ENCODE measurements around the gene JAG1.

DNA sequence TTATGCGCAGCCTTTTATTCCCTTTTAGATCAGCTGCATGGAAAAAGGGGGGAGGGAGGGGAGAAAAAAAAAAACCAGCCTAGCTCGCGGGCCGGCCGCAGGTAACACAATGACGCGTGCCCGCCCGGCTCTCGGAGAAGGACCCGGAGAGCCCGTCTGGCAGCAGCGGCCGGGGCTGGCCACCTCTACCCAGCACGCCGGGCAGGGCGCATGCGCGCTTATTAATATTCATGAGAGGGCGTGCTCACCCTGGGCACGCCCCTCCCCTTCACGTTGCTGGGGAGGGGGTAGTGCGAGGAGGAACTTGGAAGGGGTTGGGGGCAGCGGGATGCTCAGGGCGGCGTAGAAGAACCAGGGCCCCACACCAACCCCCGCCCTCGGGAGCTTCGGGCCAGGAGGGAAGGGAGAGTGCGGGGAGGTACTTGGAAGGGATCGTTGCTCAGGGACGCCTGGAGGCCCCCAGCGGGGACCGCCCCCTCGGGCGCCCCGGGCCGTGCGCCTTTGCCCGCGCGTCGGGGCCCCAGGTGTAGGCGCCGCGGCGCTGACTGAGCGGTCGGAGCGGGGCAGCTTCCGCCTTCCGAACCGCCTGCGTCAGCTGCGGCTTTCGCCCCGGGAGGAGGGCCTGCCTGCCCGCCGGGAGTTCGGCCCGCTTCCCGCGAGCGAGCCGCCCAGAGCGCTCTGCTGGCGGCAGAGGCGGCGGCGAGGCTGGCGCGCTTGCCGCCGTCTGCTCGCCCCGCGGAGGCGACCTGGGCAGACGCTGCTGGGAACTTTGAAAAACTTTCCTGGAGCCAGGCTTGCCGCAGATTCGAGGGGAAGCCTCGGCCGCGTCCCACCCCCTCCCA lies at the start of gene JAG1:
- TF ChIP-seq, protein P1, sequence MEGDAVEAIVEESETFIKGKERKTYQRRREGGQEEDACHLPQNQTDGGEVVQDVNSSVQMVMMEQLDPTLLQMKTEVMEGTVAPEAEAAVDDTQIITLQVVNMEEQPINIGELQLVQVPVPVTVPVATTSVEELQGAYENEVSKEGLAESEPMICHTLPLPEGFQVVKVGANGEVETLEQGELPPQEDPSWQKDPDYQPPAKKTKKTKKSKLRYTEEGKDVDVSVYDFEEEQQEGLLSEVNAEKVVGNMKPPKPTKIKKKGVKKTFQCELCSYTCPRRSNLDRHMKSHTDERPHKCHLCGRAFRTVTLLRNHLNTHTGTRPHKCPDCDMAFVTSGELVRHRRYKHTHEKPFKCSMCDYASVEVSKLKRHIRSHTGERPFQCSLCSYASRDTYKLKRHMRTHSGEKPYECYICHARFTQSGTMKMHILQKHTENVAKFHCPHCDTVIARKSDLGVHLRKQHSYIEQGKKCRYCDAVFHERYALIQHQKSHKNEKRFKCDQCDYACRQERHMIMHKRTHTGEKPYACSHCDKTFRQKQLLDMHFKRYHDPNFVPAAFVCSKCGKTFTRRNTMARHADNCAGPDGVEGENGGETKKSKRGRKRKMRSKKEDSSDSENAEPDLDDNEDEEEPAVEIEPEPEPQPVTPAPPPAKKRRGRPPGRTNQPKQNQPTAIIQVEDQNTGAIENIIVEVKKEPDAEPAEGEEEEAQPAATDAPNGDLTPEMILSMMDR (IDR thresholded peaks at IDR 0.05; ENCODE audit: low read depth, low read length) = no peak
- TF ChIP-seq EZH2phosphoT487 (IDR thresholded peaks at IDR 0.05; ENCODE audit: low read depth) = no peak
